ENCODE measurements around the gene LRRTM4. TPM values are rescaled to one million over a fixed set of nuclear protein-coding genes. Genes with fewer than 3 reads are reported as not detected.

Gene LRRTM4
- total RNA-seq, 1 donor from 2014 or later = not detected

GRCh38 chr2:77001895-77002294, 520.3 kb downstream of the LRRTM4 start:
- no peak overlapping the region for H3K4me3 Mint-ChIP-seq

GRCh38 chr2:76998704-76999103, 523.5 kb downstream of the LRRTM4 start:
- CTCF ChIA-PET = no interaction called here

More at GRCh38 chr2:77001895-77002294, 520.3 kb downstream of the LRRTM4 start:
- no peaks in the 10 kb centered on the region for H3K36me3 Mint-ChIP-seq (ENCODE audit: low read depth)
- intact Hi-C loops (cut with micrococcal nuclease) = no loop called here
- DNase-seq (no peak), ATAC-seq (ENCODE audit: low read depth) (no peak)
- H3K27me3 Mint-ChIP-seq = no peaks in the 10 kb centered on the region
- no peak overlapping the region for H3K27ac Mint-ChIP-seq
- no peak for TF ChIP-seq CTCF (IDR thresholded peaks at IDR 0.05)
- POLR2A ChIA-PET = no interaction called here
- CTCF ChIA-PET = no interaction called here
- H3K4me1 Mint-ChIP-seq = no peaks in the 10 kb centered on the region
- peaks cover 6% of the 10 kb centered on the region for H3K9me3 Mint-ChIP-seq

GRCh38 chr2:76998152-76998551, 524.0 kb downstream of the LRRTM4 start:
- DNase-seq = no peak
- no peak overlapping the region for H3K27ac Mint-ChIP-seq

More at GRCh38 chr2:76998704-76999103, 523.5 kb downstream of the LRRTM4 start:
- TF ChIP-seq CTCF (IDR thresholded peaks at IDR 0.05) = no peak
- DNase-seq = no peak
- intact Hi-C loops (cut with micrococcal nuclease) = no loop called here
- Mint-ChIP-seq H3K4me3 (no peak overlapping the region), H3K9me3 (peaks cover 5% of the 10 kb centered on the region), H3K27ac (no peak overlapping the region), H3K27me3 (no peaks in the 10 kb centered on the region), H3K36me3 (ENCODE audit: low read depth) (no peaks in the 10 kb centered on the region), H3K4me1 (no peaks in the 10 kb centered on the region)
- no peak for ATAC-seq (ENCODE audit: low read depth)
- POLR2A ChIA-PET = no interaction called here

DNA sequence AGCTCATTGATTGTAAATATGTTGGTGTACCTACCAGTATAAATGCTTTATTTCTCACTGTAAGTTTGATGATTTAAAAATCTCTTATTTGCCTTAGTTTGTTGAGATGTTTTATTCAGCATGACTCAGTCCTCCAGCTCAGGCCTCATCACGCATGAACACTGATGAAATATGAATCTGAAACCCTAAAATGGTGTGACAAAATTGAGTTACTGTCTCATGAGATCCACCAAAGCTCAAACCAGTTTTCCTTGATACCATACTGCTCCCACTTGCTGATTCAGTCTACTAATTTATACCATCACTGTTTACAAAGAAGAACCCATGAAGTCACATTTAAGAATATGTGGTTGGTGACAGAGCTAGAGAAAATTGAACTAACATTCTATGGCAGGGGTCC, 524.9 kb downstream of the LRRTM4 start:
- ATAC-seq (ENCODE audit: low read depth) (no peak), DNase-seq (no peak)
- Mint-ChIP-seq H3K27ac (no peak overlapping the region), H3K27me3 (no peaks in the 10 kb centered on the region), H3K9me3 (peaks cover 2% of the 10 kb centered on the region), H3K36me3 (ENCODE audit: low read depth) (no peaks in the 10 kb centered on the region), H3K4me3 (no peak overlapping the region), H3K4me1 (no peaks in the 10 kb centered on the region)
- POLR2A ChIA-PET = no interaction called here
- intact Hi-C loops (cut with micrococcal nuclease) = no loop called here
- CTCF ChIA-PET = no interaction called here
- TF ChIP-seq CTCF (IDR thresholded peaks at IDR 0.05) = no peak

More at GRCh38 chr2:76998152-76998551, 524.0 kb downstream of the LRRTM4 start:
- intact Hi-C loops (cut with micrococcal nuclease) = no loop called here
- Mint-ChIP-seq H3K9me3 (peaks cover 5% of the 10 kb centered on the region), H3K36me3 (ENCODE audit: low read depth) (no peaks in the 10 kb centered on the region), H3K4me3 (no peak overlapping the region), H3K4me1 (no peaks in the 10 kb centered on the region), H3K27me3 (no peaks in the 10 kb centered on the region)
- POLR2A ChIA-PET = no interaction called here
- TF ChIP-seq CTCF (IDR thresholded peaks at IDR 0.05) = no peak
- no peak for ATAC-seq (ENCODE audit: low read depth)
- CTCF ChIA-PET = no interaction called here

GRCh38 chr2:76985387-76986136, 536.6 kb downstream of the LRRTM4 start:
- no peak overlapping the region for H3K27ac Mint-ChIP-seq
- no peaks in the 10 kb centered on the region for H3K4me1 Mint-ChIP-seq
- CTCF ChIA-PET = no interaction called here
- DNase-seq = no peak
- no peak for ATAC-seq (ENCODE audit: low read depth)
- intact Hi-C loops (cut with micrococcal nuclease) = no loop called here
- POLR2A ChIA-PET = no interaction called here
- H3K36me3 Mint-ChIP-seq (ENCODE audit: low read depth) = no peaks in the 10 kb centered on the region
- H3K27me3 Mint-ChIP-seq = no peaks in the 10 kb centered on the region
- H3K9me3 Mint-ChIP-seq = no peaks in the 10 kb centered on the region
- no peak overlapping the region for H3K4me3 Mint-ChIP-seq
- no peak for TF ChIP-seq CTCF (IDR thresholded peaks at IDR 0.05)

Data from activated B cell treated with CpG ODN at 0.5 μM for 24 hours (primary cell).